Esophagus squamous epithelium (tissue), 4 donors: Measurements from ENCODE around the gene MAD1L1.

Experiments
- CTCF ChIP-seq, 6 experiments: fragments of 450-650 bp in 4 of 6; fragments of 200-600 bp in 2 of 6; sonication (generic) in 2 of 6; IDR thresholded peaks; one replicate each; pipeline ENCODE4 v1.5.1; 2016 to 2019; ENCODE audit warnings: antibody characterized with exemption in 6 of 6, mild to moderate bottlenecking in 4 of 6, moderate library complexity in 4 of 6
- POLR2A ChIP-seq, 4 donors: fragments of 450-650 bp; IDR thresholded peaks; one replicate each; pipeline ENCODE4 v1.6.1; 2017; ENCODE audit warnings: antibody characterized with exemption in 4 of 4, mild to moderate bottlenecking in 4 of 4, moderate library complexity in 3 of 4

- TF ChIP-seq CTCF (IDR thresholded peaks at IDR 0.05): no peak
- TF ChIP-seq POLR2A (IDR thresholded peaks at IDR 0.05): no peak
These were observed 375.8 kb downstream of the MAD1L1 start for GRCh38 chr7:1856888-1857441.
